ENCODE measurements around the gene CENPP.
"Not testable (repeated sequence)": the region's sequence is repeated elsewhere in the genome, so short reads cannot be mapped to it uniquely, and the experiment has no call there.

CENPP gene

DNA sequence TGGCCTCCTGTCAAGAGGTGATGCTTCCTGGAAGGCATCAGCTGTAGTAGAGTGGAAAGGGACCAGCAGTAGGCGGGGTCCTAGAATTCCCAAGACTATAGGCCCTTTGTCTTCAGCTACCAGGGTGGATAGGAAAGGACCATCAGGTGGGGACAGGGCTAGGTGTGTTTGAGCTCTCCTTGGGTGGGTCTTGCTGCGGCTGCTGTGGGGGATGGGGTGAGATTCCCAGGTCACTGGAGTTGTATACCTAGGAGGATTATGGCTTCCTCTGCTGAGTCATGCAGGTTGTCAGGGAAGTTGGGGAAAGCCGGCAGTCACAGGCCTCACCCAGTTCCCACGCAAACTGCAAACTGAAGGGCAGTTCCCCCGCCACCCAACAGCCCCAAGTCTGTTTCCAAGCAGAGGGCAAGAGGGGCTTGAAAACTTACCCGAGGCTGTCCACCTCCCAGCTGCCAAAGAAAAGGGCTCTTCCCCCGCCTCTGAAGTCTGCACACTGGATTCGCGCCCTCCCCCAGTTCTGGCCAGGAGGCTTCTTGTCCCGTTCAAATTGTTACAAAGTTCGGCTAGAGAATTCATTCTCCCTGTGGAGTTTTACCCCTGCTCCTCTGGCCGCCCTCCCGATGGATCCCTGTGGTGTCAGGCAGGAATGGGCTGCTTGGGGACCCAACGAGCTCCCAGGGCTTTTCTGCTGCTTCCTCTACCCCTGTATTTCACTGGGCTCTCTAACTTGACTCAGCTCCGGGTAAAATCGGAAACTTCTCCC lies 233.0 kb downstream of the CENPP start:
- DNase-seq = no peak

DNA sequence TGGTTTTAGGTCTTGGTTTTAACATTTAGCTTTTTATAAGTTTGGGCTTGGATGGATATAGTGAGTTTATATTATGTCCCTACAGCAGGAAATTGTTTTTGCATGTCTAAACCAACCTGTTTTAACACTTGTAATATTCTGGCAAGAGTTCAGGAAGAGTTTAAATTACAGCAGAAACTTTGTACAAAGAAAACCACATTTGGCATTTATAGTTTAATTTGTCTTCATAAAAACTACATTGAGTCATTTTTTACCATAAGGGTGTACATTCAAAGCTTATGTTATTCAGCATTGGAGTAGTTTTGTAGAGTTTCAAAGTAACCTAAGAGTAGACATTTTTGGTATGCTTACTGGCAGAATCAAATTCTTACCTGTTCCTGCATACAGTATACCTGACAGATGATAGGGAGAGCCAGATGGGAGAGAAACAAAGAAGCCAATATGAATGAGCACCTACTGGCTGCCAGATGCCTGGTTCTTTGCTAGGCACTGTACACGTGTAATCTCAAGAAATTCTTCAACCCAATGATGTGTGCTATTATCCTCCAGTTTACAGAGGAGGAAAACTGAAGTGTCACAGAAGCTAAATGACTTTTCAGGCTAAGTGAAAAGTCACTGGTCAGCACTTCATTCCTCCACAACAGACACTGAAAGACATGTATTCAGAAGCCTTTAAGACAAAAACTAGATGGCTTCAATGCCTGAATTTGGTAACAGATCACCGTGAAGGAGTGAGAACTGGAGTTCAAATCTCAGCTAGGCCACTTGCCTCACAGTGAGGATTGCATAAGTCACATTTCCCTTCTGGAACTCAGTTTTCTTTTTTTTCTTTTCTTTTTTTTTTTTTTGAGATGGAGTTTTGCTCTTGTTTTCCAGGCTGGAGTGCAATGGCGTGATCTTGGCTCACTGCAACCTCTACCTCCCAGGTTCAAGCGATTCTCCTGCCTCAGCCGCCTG lies 235.9 kb downstream of the CENPP start:
- no peak for DNase-seq

DNA sequence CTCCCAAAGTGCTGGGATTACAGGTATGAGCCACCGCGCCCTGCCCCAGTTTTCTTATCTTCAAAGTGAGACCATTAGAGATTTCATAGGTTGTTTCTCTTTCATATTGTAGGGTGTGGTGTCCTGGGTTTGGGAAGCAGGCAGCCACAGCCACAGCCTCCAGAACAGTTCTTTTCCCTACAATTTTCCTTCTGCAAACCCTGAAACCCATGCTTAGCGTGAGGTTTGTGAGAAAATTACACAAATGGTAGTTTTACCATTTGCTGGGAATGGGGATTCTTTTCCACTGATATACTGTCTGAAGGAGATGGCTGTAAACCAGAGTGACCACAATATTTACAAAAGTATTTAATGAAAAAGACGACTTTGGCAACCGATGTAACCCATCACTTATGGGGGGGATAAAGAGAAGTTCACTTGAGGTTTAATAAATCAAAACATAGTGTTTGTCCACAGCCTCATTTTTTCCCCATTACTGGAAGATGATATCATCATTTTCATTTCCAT lies 236.8 kb downstream of the CENPP start:
- DNase-seq = no peak

DNA sequence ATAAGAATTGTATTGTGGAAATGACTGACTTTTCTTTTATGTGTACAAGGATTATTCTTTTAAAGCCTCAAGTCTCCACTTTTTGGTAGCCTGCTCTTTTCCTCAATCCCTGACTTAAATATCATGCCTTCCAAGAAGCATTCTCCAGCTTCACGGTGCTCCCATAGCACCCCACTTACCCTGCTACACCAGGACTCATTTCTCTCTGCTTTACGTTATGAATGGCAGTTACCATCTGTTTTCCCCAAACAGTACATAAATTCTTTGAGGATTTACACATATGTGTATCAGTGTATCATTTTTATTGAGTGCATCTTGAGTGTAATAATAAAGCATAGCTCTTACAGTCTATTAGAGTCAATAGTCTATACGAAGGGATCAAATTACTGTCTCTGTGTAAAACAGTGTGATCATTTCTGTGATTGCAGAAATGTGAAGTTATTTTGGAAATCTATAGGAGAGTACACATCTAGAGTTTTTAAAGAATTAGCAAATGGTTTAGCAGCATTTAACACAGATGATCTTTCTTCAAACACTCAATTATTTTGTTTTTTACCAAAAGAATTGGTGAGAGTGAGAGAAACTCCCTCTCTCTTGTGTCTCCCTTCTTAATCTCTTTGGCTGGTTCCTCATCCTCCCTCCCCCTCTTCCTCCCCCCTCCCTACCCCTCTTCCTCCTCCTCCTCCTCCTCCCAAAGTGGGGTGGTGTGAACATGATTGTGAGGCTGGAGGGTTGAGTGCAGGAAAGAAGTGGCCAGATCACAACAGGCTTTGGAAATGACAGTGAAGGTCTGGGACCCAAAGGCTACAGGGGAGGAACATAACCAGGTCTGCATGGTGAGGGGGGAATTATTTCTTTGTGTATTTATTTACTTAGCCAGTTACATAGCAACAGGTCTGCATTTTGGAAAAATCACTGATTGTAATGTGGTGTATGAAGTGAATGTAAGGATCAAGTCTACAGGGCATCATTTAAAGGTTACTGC lies 237.7 kb downstream of the CENPP start:
- no peak for DNase-seq

DNA sequence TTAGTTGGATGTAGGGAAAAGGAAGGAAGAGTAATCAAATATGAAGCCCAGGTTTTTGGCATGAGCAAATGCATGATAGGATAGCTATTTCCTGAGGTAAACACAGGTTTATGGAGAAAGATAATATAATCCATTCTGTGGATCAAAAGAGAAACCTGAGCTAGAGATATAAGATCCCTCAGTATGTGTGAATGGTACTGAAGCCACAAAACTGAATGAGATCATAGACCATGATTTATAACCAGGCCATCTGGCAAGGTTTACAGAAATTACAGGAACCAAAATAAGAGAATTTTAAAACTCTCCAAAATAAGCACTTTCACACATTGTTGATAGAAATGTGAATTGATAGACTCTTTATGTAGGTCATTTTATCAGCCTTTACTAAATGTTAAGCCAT lies 238.8 kb downstream of the CENPP start:
- DNase-seq = no peak

DNA sequence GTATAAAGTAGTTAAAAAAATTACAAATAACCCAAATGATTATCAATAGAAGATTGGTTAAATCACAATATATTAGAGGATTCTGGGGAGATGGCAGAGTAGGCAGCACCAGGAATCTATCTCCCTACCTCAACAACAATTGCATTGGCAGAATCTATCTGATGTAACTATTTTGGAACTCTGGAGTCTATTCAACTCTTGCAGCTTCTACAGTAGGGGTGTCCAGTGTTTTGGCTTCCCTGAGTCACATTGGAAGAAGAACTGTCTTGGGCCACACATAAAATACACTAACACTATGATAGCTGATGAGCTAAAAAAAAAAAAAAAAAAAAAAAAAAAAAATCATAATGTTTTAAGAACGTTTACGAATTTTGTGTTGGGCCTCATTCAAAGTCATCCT lies 239.2 kb downstream of the CENPP start:
- DNase-seq = no peak

DNA sequence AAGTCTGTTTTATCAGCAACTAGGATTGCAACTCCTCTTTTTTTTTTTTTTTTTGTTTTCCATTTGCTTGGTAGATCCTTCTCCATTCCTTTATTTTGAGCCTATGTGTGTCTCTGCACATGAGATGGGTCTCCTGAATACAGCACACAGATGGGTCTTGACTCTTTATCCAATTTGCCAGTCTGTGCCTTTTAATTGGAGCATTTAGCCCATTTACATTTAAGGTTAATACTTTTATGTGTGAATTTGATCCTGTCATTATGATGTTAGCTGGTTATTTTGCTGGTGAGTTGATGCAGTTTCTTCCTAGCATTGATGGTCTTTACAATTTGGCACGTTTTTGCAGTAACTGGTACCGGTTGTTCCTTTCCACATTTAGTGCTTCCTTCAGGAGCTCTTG lies 246.1 kb downstream of the CENPP start:
- not testable (repeated sequence) for DNase-seq

DNA sequence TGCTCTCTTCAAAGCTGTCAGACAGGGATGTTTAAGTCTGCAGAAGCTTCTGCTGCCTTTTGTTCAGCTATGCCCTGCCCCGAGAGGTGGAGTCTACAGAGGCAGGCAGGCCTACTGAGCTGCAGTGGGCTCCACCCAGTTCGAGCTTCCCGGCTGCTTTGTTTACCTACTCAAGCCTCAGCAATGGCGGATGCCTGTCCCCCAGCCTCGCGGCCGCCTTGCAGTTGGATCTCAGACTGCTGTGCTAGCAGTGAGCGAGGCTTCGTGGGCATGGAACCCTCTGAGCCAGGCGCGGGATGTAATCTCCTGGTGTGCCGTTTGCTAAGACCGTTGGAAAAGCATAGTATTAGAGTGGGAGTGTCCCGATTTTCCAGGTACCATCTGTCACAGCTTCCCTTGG lies 247.9 kb downstream of the CENPP start:
- DNase-seq = not testable (repeated sequence)

DNA sequence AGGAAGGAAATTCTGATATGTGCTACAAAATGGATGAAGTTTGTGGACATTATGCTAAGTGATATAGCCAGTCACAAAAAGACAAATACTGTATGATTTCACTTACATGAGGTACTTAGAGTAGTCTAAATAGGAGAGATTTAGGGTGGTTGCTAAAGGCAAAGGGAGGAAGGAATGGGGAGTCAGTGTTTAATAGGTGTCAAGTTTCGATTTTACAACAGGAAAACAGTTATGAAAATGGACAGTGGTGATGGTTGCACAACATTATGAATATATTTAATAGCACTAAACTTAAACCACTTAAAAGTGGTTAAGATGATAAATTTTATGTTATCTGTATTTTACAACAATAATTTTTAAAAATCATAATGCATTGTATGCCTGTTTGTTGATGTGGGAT lies 250.4 kb downstream of the CENPP start:
- no peak for DNase-seq

DNA sequence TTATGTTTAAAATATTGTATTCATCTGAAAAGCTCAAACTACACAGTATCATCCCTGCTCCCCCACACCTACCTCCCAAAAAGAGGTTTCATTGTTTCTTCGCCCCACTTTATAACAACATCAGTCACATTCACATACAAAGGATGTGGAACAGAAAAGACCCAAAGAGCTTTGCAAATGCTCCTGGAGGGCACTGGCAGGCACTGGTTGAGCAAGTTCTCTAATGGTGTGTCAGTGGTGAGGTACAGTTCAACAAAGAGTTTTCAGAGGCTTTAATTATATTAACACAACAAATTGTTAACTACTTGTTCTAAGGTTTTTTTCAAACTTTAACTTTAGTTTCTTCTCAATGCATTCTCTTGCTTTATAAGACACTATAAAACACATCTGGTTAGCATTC lies 264.2 kb downstream of the CENPP start:
- no peak for DNase-seq

DNA sequence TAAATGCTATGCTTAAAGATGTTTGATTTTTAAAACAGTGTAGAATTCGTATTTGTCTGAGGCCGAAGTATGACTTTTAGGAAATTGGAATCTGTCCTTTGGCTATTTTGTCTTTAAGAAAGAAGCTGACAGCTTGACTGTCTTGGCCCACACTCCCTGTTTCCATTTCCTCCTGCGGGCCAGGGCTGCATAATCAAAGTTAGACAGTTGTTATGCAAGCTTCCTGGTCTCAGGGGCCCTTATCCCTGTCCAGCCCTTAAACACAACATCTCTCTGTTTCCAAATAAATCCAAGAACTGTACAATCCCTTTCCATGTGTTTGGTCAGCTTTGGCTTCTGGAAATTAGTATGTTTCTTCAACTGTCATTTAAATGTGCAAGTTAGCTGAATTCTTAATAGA lies 264.6 kb downstream of the CENPP start:
- no peak for DNase-seq

DNA sequence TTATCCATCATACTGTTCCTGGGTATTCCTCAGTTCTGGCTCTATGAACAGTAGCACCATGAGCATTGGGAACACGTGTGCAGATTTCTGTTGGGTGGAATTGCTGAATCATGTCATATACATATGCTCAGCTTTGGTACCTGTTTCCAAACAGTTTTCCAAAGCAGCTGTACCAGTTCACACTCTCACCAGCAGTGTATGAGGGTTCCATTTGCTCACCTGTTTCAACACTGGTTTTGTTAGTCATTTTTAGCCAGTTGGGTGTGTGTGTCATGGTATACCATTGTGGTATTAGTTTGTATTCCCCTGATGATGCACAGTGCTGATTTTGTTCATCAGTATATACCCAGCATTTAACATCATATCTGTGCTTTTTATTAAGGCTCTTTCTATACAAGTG lies 266.8 kb downstream of the CENPP start:
- no peak for DNase-seq

DNA sequence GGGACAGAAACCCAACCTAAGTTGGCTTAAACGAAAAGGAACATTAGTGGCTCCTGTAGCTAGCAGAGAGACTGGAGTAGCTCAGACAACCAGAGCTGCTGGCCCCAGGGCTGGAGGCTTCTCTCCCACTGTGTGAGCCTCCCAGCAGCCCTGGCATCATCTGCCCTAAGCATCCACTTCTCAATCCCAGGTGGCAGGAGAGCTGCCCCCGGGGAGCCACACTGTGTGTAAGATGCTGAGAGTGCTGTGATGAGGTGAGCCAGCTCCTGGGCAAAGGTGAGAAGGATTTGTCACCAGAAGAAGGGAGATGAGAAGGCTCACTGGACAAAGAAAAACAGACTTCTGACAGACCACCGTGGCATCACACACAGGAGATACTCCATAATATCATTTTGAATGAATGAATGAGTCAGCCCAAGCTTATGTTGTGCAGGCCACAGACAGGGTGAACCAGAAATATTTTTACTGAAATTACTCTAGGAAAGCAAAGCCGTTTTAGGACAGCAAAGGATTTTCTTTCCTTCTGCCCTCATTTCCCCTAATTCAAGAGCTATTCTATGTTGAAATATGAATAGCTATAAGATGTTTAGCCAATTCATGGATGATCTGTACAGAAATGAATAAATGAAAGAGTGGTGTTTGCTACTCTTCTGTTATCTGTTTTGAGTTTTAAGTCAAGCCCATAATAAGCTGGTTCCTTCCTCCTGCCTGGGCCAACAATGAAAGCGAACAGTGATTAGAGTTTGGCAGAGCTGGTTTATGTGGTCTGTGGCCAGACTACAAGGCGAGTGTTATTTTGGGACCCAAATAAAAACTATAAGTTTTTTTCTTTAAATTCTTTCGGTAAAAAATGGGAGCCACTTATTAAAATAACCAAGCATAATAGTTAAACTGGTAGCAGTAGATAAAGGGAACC lies 267.5 kb downstream of the CENPP start:
- DNase-seq = no peak

DNA sequence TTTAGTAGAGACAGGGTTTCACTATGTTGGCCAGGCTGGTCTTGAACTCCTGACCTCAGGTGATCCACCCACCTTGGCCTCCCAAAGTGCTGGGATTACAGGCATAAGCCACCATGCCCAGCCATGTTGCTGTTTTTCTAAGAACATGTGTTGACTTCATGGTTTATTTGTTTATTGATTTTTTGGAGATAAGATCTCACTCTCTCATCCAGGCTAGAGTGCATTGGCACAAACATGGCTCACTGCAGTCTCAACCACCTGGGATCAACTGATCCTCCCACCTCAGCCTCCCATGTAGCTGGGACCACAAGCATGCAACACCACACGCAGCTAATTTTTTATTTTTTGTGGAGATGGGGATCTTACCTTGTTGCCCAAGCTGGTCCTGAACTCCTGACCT lies 269.3 kb downstream of the CENPP start:
- DNase-seq = not testable (repeated sequence)

DNA sequence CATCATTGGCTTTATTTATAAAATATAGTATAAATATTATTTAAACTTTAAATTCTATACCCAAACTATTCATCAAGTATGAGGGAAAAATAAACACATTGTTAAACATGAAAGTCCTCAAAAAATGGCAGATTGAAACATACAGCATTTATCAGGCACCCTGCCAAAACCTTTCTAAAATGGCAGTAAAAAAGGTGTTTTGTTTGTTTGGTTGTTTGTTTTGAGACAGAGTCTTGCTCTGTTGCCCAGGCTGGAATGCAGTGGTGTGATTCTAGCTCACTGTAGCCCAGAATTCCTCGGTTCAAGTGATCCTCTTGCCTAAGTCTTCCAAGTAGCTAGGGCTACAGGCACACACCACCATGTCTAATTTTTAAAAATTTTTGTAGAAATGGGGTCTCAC lies 270.2 kb downstream of the CENPP start:
- DNase-seq = no peak

DNA sequence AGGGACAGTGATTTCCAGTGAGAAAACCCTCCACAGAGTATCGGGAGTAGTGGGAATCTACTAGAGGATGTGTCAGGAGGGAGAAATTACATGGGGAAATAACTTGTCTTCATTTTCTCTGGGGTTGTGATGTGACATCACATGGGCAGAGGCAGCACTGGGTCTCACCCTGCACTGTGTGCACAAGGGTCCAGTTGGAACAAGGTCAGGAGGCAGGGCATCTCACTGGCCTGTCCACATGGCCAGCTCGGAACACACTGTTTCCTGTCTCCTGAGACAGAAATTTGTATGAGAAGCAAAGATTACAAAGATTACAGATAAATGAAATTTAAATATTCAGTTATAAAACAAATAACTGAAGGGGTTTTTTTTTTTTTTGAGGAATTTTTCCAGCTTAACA lies 272.6 kb downstream of the CENPP start:
- DNase-seq = no peak

DNA sequence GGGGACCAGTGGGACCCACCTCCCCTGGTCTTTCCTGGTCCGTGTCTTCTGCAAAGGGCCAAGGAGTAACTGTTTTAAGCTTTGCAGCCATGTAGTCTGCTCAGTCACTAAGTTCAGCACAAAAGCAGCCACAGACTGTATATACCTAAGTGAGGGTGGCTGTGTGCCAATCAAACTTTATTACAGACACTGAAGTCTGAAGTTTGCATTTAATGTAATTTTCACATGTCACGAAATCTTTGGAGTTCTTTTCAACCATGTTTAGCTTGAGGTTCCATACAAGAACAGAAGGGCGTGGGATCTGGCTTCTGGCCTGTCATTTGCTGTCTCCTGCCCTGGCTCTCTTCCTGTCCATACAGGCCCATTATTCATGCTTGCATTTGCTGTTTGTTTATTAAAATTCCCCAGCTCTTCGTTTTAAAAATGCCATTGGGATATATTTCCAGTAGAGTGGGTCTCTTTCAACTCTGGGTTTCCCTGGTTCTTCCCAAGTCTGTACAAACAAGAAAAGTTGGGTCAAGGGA lies 274.2 kb downstream of the CENPP start:
- no peak for DNase-seq

DNA sequence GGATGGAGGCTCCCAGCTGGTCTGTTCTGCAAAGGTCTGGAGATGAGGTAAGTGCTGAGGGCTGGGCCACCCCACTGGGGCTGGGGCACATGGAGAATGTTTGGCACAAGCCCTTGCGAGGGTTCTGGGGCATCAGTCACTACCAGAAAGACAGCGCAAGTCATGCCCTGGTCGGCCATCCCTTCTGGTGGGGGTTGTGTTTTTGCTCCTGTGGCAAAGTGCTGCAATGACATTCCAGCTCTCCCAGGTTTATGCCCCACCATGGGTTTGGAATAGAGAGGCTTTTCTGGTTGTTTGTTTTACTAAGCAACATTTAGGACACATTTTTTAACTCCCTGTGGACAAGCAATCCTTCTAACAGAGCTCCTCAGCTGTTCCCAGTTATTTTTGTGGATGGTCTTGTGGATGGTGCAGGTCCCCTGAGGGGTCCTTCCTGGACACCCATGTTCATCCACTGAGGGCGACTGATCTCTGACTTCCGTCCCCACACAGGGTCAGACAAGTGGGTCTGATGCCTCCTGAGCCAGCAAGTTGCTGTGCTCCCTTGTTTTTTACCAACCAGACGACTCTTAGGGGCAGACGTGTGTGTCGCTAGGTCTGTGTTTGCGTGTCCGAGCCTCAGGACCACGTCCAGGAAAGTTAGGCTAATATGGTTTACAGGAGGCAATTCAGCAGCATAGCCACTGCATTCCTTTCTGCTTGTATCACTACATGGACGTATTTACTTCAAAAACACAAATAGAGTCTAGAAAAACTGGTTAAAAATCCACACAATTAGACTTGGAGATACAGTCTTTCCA lies 274.9 kb downstream of the CENPP start:
- no peak for DNase-seq

DNA sequence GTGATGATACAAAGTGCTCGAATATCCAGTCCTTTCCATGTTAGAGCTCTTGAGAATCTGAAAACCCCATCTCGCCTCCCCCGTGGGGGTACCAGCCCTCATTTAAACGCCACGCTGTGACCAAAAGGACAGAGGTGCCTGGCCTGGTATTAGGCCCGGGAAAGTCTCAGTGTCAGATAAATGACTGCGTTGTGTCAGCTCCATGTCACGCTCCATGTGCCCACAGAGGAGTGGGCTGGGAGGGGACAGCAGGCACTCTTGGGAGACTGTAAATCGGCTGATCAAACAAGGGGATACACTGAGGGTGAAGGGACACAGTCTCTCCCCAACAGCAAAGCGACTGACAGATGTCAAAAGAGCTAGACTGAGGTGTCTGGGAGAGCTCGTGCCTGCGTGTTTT lies 275.7 kb downstream of the CENPP start:
- DNase-seq = no peak

DNA sequence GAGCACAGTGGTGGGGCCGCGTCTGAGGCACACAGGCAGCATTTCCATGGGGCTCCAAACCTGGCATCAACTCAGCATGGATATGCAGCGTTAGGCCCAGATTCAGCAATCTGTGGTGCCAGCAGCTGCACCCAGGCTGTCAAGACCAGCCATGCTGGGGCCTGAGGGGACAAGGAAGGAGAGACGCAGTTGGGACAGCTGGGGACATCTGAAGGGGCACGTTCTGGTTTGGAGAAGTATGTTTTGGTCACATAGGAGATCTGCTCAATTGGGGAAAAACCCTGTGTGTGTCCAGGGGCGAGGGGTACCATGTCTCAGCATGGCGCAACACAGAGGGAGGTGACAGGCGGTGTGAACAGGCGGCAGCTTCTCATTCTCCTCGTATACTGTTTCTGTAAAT lies 276.7 kb downstream of the CENPP start:
- DNase-seq = no peak

All from NCI-H1417 treated with DMSO at 0.1 percent for 48 hours (cell line).